ENCODE measurements around the gene DKC1. TPM values are rescaled to one million over a fixed set of nuclear protein-coding genes. Genes with fewer than 3 reads are reported as not detected.

DKC1 gene
- total and polyA plus RNA-seq, 2 of the 13 experiments (the other 11 are each of a cell fraction or from before 2014, with no cell fraction given), result 61.6 to 102 TPM

DNA sequence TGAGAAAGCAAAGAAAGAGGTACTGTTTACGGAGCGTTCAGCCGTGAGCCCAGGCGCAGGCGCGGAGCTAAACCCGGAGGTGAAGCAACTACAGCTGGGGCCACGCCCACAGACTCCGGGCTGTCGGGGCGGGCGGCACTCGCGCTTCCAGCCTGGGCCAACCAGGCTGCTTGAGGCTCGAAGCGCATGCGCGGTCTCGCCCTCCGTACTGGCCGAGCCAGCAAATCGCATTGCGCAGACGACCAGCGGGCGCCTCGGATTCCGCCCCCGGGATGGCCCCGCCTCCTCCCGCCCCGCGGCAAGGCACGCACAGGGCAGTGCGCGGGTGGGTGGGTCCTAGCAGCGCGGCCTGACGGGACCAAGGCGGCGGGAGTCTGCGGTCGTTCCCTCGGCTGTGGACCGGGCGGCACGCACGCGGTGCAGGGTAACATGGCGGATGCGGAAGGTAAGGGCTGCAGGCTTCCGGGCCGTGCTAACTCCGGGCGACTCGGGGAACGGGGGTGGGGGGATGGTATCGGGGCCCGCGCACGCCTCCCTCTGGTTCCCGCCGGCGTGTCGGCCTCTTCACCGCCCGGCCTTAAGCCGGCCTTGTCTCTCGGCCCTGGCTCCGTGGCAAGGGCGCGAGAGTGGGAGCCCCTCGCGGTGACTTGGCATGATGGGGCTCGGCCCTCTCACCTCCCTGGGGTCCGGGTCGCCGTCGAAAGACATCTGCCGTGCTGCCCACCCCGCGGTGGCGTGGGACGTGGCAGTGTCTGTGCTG, at the start of gene DKC1 (continued):
- TF ChIP-seq, protein P1, sequence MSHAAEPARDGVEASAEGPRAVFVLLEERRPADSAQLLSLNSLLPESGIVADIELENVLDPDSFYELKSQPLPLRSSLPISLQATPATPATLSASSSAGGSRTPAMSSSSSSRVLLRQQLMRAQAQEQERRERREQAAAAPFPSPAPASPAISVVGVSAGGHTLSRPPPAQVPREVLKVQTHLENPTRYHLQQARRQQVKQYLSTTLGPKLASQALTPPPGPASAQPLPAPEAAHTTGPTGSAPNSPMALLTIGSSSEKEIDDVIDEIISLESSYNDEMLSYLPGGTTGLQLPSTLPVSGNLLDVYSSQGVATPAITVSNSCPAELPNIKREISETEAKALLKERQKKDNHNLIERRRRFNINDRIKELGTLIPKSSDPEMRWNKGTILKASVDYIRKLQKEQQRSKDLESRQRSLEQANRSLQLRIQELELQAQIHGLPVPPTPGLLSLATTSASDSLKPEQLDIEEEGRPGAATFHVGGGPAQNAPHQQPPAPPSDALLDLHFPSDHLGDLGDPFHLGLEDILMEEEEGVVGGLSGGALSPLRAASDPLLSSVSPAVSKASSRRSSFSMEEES (CRISPR knock-in tag; IDR thresholded peaks at IDR 0.05), result no peak
- no peak for TF ChIP-seq U2AF1 (optimal IDR thresholded peaks at IDR 0.05; ENCODE audit: low read depth, low read length)
- peak; percentile 76 for TF ChIP-seq ZNF143 (CRISPR knock-in tag; IDR thresholded peaks at IDR 0.05)
- no peak for TF ChIP-seq NCOA1 (CRISPR knock-in tag; IDR thresholded peaks at IDR 0.05)
- TF ChIP-seq ZNF766 (CRISPR knock-in tag; IDR thresholded peaks at IDR 0.05; ENCODE audit: borderline replicate concordance), result no peak
- TF ChIP-seq, protein P2, sequence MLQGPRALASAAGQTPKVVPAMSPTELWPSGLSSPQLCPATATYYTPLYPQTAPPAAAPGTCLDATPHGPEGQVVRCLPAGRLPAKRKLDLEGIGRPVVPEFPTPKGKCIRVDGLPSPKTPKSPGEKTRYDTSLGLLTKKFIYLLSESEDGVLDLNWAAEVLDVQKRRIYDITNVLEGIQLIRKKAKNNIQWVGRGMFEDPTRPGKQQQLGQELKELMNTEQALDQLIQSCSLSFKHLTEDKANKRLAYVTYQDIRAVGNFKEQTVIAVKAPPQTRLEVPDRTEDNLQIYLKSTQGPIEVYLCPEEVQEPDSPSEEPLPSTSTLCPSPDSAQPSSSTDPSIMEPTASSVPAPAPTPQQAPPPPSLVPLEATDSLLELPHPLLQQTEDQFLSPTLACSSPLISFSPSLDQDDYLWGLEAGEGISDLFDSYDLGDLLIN (CRISPR knock-in tag; IDR thresholded peaks at IDR 0.05; ENCODE audit: borderline replicate concordance), result no peak
- no peak for TF ChIP-seq HOXA5 (CRISPR knock-in tag; IDR thresholded peaks at IDR 0.05)
- TF ChIP-seq, protein P3, sequence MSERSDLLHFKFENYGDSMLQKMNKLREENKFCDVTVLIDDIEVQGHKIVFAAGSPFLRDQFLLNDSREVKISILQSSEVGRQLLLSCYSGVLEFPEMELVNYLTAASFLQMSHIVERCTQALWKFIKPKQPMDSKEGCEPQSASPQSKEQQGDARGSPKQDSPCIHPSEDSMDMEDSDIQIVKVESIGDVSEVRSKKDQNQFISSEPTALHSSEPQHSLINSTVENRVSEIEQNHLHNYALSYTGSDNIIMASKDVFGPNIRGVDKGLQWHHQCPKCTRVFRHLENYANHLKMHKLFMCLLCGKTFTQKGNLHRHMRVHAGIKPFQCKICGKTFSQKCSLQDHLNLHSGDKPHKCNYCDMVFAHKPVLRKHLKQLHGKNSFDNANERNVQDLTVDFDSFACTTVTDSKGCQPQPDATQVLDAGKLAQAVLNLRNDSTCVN (CRISPR knock-in tag; IDR thresholded peaks at IDR 0.05; ENCODE audit: borderline replicate concordance), result no peak
- TF ChIP-seq, protein P4, sequence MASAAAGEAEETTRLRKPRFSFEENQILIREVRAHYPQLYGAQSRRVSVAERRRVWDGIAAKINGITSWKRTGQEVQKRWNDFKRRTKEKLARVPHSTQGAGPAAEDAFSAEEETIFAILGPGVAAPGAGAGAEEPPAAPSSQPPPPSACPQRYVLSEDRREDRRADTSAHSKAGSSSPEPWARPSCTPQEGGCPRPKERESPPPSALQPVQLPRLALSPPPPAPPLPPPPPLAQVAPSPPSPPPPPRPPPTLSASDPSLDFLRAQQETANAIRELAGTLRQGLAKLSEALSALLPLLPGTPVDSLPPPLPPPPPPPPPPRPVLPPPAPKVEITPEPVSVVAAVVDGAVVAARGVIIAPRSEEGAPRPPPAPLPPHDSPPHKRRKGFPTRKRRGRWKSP (CRISPR knock-in tag; IDR thresholded peaks at IDR 0.05), result no peak
- TF ChIP-seq ZNF12 (CRISPR knock-in tag; IDR thresholded peaks at IDR 0.05), result no peak
- peak; percentile 92 for TF ChIP-seq MYC (CRISPR knock-in tag; IDR thresholded peaks at IDR 0.05; ENCODE audit: borderline replicate concordance)
- no peak for TF ChIP-seq ZNF350 (CRISPR knock-in tag; IDR thresholded peaks at IDR 0.05; ENCODE audit: borderline replicate concordance, low read depth)
- TF ChIP-seq ZNF891 (CRISPR knock-in tag; IDR thresholded peaks at IDR 0.05), result no peak
- TF ChIP-seq ZNF614 (CRISPR knock-in tag; IDR thresholded peaks at IDR 0.05; ENCODE audit: borderline replicate concordance), result no peak
- TF ChIP-seq, protein P5, sequence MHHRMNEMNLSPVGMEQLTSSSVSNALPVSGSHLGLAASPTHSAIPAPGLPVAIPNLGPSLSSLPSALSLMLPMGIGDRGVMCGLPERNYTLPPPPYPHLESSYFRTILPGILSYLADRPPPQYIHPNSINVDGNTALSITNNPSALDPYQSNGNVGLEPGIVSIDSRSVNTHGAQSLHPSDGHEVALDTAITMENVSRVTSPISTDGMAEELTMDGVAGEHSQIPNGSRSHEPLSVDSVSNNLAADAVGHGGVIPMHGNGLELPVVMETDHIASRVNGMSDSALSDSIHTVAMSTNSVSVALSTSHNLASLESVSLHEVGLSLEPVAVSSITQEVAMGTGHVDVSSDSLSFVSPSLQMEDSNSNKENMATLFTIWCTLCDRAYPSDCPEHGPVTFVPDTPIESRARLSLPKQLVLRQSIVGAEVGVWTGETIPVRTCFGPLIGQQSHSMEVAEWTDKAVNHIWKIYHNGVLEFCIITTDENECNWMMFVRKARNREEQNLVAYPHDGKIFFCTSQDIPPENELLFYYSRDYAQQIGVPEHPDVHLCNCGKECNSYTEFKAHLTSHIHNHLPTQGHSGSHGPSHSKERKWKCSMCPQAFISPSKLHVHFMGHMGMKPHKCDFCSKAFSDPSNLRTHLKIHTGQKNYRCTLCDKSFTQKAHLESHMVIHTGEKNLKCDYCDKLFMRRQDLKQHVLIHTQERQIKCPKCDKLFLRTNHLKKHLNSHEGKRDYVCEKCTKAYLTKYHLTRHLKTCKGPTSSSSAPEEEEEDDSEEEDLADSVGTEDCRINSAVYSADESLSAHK (CRISPR knock-in tag; IDR thresholded peaks at IDR 0.05; ENCODE audit: borderline replicate concordance), result no peak
- TF ChIP-seq DR1 (CRISPR knock-in tag; IDR thresholded peaks at IDR 0.05), result peak; percentile 65
- TF ChIP-seq ZNF644 (CRISPR knock-in tag; IDR thresholded peaks at IDR 0.05; ENCODE audit: low read depth), result no peak
- TF ChIP-seq ZNF468 (CRISPR knock-in tag; IDR thresholded peaks at IDR 0.05), result no peak
- TF ChIP-seq AGO2 (optimal IDR thresholded peaks at IDR 0.05; ENCODE audit: low read depth, low read length), result peak; percentile 80
- no peak for TF ChIP-seq ZNF703 (CRISPR knock-in tag; IDR thresholded peaks at IDR 0.05; ENCODE audit: borderline replicate concordance)

All from HepG2 (cell line).